Heart left ventricle (tissue), 16 donors: ENCODE measurements around the gene RAB27B. TPM values are rescaled to one million over a fixed set of nuclear protein-coding genes. Genes with fewer than 3 reads are reported as not detected.

Experiments
- ATAC-seq, 4 donors: fragments of 200-7000 bp; cut with Tn5 transposase; one replicate each; pipeline ENCODE4 v1.9.1; 2020 to 2022; ENCODE audit warnings: moderate library complexity in 4 of 4, mild to moderate bottlenecking in 3 of 4, moderate number of reproducible peaks in 1 of 4
- DNase-seq, 5 donors: peaks; one replicate each; pipeline ENCODE4 v3.0.0-alpha.2; 2020
- H3K27ac ChIP-seq, 12 donors: fragments of 200-600 bp; sonication (generic) in 4 of 12; one replicate each; pipeline versions ENCODE4 v1.5.0 to v1.8.0; 2016 to 2022; ENCODE audit warnings: mild to moderate bottlenecking in 2 of 12
- H3K27me3 ChIP-seq, 9 donors: fragments of 200-600 bp; sonication (generic) in 2 of 9; one replicate each; pipeline versions ENCODE4 v1.5.1 to v1.8.0; 2016 to 2022; ENCODE audit warnings: mild to moderate bottlenecking in 3 of 9
- H3K36me3 ChIP-seq, 9 donors: fragments of 200-600 bp; sonication (generic) in 2 of 9; one replicate each; pipeline versions ENCODE4 v1.5.0 to v1.8.0; 2018 to 2022; ENCODE audit warnings: mild to moderate bottlenecking in 2 of 9
- H3K4me1 ChIP-seq, 12 donors: fragments of 200-600 bp; sonication (generic) in 4 of 12; one replicate each; pipeline versions ENCODE4 v1.5.0 to v1.8.0; 2016 to 2022; ENCODE audit warnings: mild to moderate bottlenecking in 3 of 12
- H3K4me3 ChIP-seq, 12 donors: fragments of 200-600 bp; sonication (generic) in 4 of 12; one replicate each; pipeline versions ENCODE4 v1.5.0 to v1.8.0; 2017 to 2022; ENCODE audit warnings: mild to moderate bottlenecking in 9 of 12, moderate library complexity in 4 of 12
- H3K9me3 ChIP-seq, 12 donors: fragments of 200-600 bp; sonication (generic) in 4 of 12; one replicate each; pipeline versions ENCODE4 v1.5.0 to v1.8.0; 2016 to 2022; ENCODE audit warnings: mild to moderate bottlenecking in 1 of 12
- CTCF ChIP-seq, 12 donors: fragments of 200-600 bp; sonication (generic) in 4 of 12; IDR thresholded peaks; one replicate each; pipeline versions ENCODE4 v1.5.0 to v1.8.0; 2018 to 2022; ENCODE audit warnings: antibody characterized with exemption in 12 of 12, mild to moderate bottlenecking in 5 of 12
- POLR2A ChIP-seq, 2 donors: fragments of 450-650 bp; IDR thresholded peaks; one replicate each; pipeline ENCODE4 v1.6.1; 2017; ENCODE audit warnings: antibody characterized with exemption in 2 of 2, mild to moderate bottlenecking in 2 of 2, moderate library complexity in 2 of 2
- WGBS, 4 donors: extraction: QIAGEN DNeasy Blood & Tissue Kit in 2 of 4; methylation state at CpG; one replicate each; pipeline versions ENCODE4 v1.1.5 to v1.1.7; 2013 to 2018; 5-methylcytosine and 5-hydroxymethylcytosine counted together
- intact Hi-C, 10 donors: fragments of 100-400 bp; cut with DNase I; formaldehyde crosslinking; loops; one replicate each; pipeline versions ENCODE4 v1.11.1 to v1.14.2; 2022
- polyA plus RNA-seq, 2 donors: library from polyadenylated mRNA; stranded (reverse); fragments of 200-250 nt; gene quantifications; one replicate each; pipeline ENCODE4 v1.2.3, GENCODE V29; 2013
- total RNA-seq, 9 donors: library from RNA; depleted of rRNA in 2 of 9; stranded (reverse); fragments of >200 nt in 2 of 9; fragmentation: NEBNext Ultra II Directional in 3 of 9; extraction: Animal tissue kit (Norgen Biotek cat#: 25700) in 3 of 9; gene quantifications; one replicate each; pipeline versions ENCODE4 v1.1.0 to v1.2.4, GENCODE V29; 2016 to 2023
- donor health status: ischemic (EF 13 %, LVEDD 7.1; RV severe dilation, severe dysfunction).
- donor health status: healthy with polysubstance abuse.
- donor health status: DM: no; HTN: yes; CAD: no.
- donor health status: DM: no; HTN: no; CAD: no.
- donor health status: ischemic (EF 25% LVEDD 6.9; RV normal size, moderate dysfunction).
- donor health status: ischemic (EF 25% LVEDD 5.7; RV mildly dilated, moderate dysfunction).
- donor health status: healthy.
- donor health status: DM: yes; HTN: yes; CAD: no.
- donor health status: ischemic (EF 35%, LVEDD 5.7; RV mildly dilated, moderate dysfunction).
- donor health status: nonischemic (EF 11% LVEDD 7.7; RV severe dilation, severe dysfunction).
- donor health status: DM: yes; HTN: yes; CAD: no.
- donor health status: PGD.
- donor health status: ischemic (EF 29% LVEDD 5.4; RV normal size, mild dysfunction).
- donor health status: nonischemic (EF 23%, LVEDD 6.1; RV moderate dilation, normal function).

Gene RAB27B
- total and polyA plus RNA-seq, 11 donors = 0.03 to 1.5 (median 0.13) TPM; not detected in 2

- 95 to 100% (median 100%) methylated on average over 1 of the region's 1 CpG for WGBS, 4 donors
Observed at GRCh38 chr18:54830260-54830659, 2.0 kb downstream of the RAB27B start.

GRCh38 chr18:54830866-54831265 lies 2.6 kb downstream of the RAB27B start:
- Histone ChIP-seq H3K9me3 (no peaks in the 10 kb centered on the region), H3K27me3 (peaks cover 0 to 16% (median 0%) of the 10 kb centered on the region in 9 donors), H3K4me1 (peaks cover 0 to 13% (median 3%) of the 10 kb centered on the region in 12 donors), H3K4me3 (no peak overlapping the region), H3K36me3 (no peaks in the 10 kb centered on the region), H3K27ac (no peak overlapping the region)
- no peak for DNase-seq
- no peak for ATAC-seq
- intact Hi-C loops = no loop called here
- no peak for TF ChIP-seq POLR2A (IDR thresholded peaks at IDR 0.05)
- no peak for TF ChIP-seq CTCF (IDR thresholded peaks at IDR 0.05)
- WGBS, 4 donors = 51 to 73% (median 58%) methylated on average over 2 of the region's 2 CpGs

More at GRCh38 chr18:54830260-54830659, 2.0 kb downstream of the RAB27B start:
- DNase-seq = no peak
- no peaks in the 10 kb centered on the region for H3K9me3 ChIP-seq
- H3K36me3 ChIP-seq = no peaks in the 10 kb centered on the region
- H3K4me3 ChIP-seq = no peak overlapping the region
- H3K4me1 ChIP-seq = peaks cover 0 to 13% (median 3%) of the 10 kb centered on the region in 12 donors
- no peak overlapping the region for H3K27ac ChIP-seq
- H3K27me3 ChIP-seq = peaks cover 0 to 16% (median 0%) of the 10 kb centered on the region in 9 donors
- intact Hi-C loops = no loop called here
- no peak for TF ChIP-seq POLR2A (IDR thresholded peaks at IDR 0.05)
- no peak for TF ChIP-seq CTCF (IDR thresholded peaks at IDR 0.05)
- no peak for ATAC-seq

GRCh38 chr18:54835944-54836343 lies 7.7 kb downstream of the RAB27B start:
- TF ChIP-seq CTCF (IDR thresholded peaks at IDR 0.05) = no peak
- no peak for TF ChIP-seq POLR2A (IDR thresholded peaks at IDR 0.05)
- Histone ChIP-seq H3K4me3 (no peak overlapping the region), H3K9me3 (no peaks in the 10 kb centered on the region), H3K27ac (no peak overlapping the region), H3K36me3 (no peaks in the 10 kb centered on the region), H3K4me1 (no peaks in the 10 kb centered on the region), H3K27me3 (no peaks in the 10 kb centered on the region)
- ATAC-seq (no peak), DNase-seq (no peak)
- intact Hi-C loops = no loop called here
- WGBS, 4 donors = 64 to 75% (median 72%) methylated on average over 2 of the region's 2 CpGs

GRCh38 chr18:54843314-54843713 lies 15.0 kb downstream of the RAB27B start:
- DNase-seq (no peak), ATAC-seq (no peak)
- Histone ChIP-seq H3K36me3 (no peaks in the 10 kb centered on the region), H3K4me1 (no peaks in the 10 kb centered on the region), H3K27ac (no peak overlapping the region), H3K27me3 (no peaks in the 10 kb centered on the region), H3K9me3 (no peaks in the 10 kb centered on the region), H3K4me3 (no peak overlapping the region)
- TF ChIP-seq POLR2A (IDR thresholded peaks at IDR 0.05) (no peak), CTCF (IDR thresholded peaks at IDR 0.05) (no peak)
- 78 to 86% (median 83%) methylated on average over 2 of the region's 2 CpGs for WGBS, 4 donors
- intact Hi-C loops = no loop called here
